Fibroblast of lung (primary cell): ENCODE results near the gene NDUFV1. TPM values are rescaled to one million over a fixed set of nuclear protein-coding genes. Genes with fewer than 3 reads are reported as not detected.

ENCODE experiments used
- polyA plus RNA-seq, 2 donors: library from polyadenylated mRNA; depleted of rRNA in 1 of 2; stranded (reverse) in 1 of 2; unstranded in 1 of 2; fragments of >200 nt; gene quantifications; 2 replicates each; pipeline ENCODE4 v1.2.1, GENCODE V29; 2011 to 2012; ENCODE audit warnings: missing spikeins in 1 of 2
- total RNA-seq: library from RNA; depleted of rRNA; stranded (reverse); fragments of >200 nt; gene quantifications from 2 replicates; pipeline ENCODE4 v1.2.1, GENCODE V29; 2014

NDUFV1 gene
- total and polyA plus RNA-seq, 2 donors (not counting 1 experiment from before 2014, with no cell fraction given): 64.9 to 171 TPM

Other genes with a start within 250 kb of the NDUFV1 start
- gene CLCF1, start 233.3 kb upstream of the NDUFV1 start, total RNA-seq: 2.3 and 3.6 TPM in 2 replicates
- gene CLCF1, start 233.3 kb upstream of the NDUFV1 start, polyA plus RNA-seq: 6.0 and 6.5 TPM in 2 replicates
- 3.8 and 6.4 TPM in 2 replicates for gene RAD9A, start 214.9 kb upstream of the NDUFV1 start, total RNA-seq
- 3.5 and 5.9 TPM in 2 replicates for gene RAD9A, start 214.9 kb upstream of the NDUFV1 start, polyA plus RNA-seq
- 90.7 and 104 TPM in 2 replicates for gene PPP1CA, start 205.1 kb upstream of the NDUFV1 start, total RNA-seq
- gene PPP1CA, start 205.1 kb upstream of the NDUFV1 start, polyA plus RNA-seq: 135 and 218 TPM in 2 replicates
- gene TBC1D10C, start 202.9 kb upstream of the NDUFV1 start, total RNA-seq: not detected in 2 replicates
- gene TBC1D10C, start 202.9 kb upstream of the NDUFV1 start, polyA plus RNA-seq: 0.05 TPM in 1 of 2 replicates, not detected in the other
- under 0.01 and 0.17 TPM in 2 replicates for gene CARNS1, start 191.3 kb upstream of the NDUFV1 start, total RNA-seq
- 0.02 and 0.05 TPM in 2 replicates for gene CARNS1, start 191.3 kb upstream of the NDUFV1 start, polyA plus RNA-seq
- 26.2 and 30.6 TPM in 2 replicates for gene RPS6KB2, start 178.4 kb upstream of the NDUFV1 start, total RNA-seq
- gene RPS6KB2, start 178.4 kb upstream of the NDUFV1 start, polyA plus RNA-seq: 29.0 and 34.0 TPM in 2 replicates
- gene PTPRCAP, start 169.3 kb upstream of the NDUFV1 start, total RNA-seq: under 0.01 and 0.17 TPM in 2 replicates
- 0.05 TPM in 1 of 2 replicates, not detected in the other for gene PTPRCAP, start 169.3 kb upstream of the NDUFV1 start, polyA plus RNA-seq
- gene CORO1B, start 163.5 kb upstream of the NDUFV1 start, total RNA-seq: 88.1 and 112 TPM in 2 replicates
- 56.3 and 65.5 TPM in 2 replicates for gene CORO1B, start 163.5 kb upstream of the NDUFV1 start, polyA plus RNA-seq
- gene GPR152, start 154.2 kb upstream of the NDUFV1 start, total RNA-seq: not detected in 2 replicates
- not detected in 2 replicates for gene GPR152, start 154.2 kb upstream of the NDUFV1 start, polyA plus RNA-seq
- gene CABP4, start 151.6 kb upstream of the NDUFV1 start, total RNA-seq: not detected in 2 replicates
- not detected in 2 replicates for gene CABP4, start 151.6 kb upstream of the NDUFV1 start, polyA plus RNA-seq
- gene TMEM134, start 137.7 kb upstream of the NDUFV1 start, total RNA-seq: 11.2 and 17.2 TPM in 2 replicates
- 16.5 and 22.0 TPM in 2 replicates for gene TMEM134, start 137.7 kb upstream of the NDUFV1 start, polyA plus RNA-seq
- 117 and 128 TPM in 2 replicates for gene AIP, start 123.9 kb upstream of the NDUFV1 start, total RNA-seq
- 52.3 and 53.7 TPM in 2 replicates for gene AIP, start 123.9 kb upstream of the NDUFV1 start, polyA plus RNA-seq
- gene PITPNM1, start 101.6 kb upstream of the NDUFV1 start, total RNA-seq: 7.4 and 10.2 TPM in 2 replicates
- gene PITPNM1, start 101.6 kb upstream of the NDUFV1 start, polyA plus RNA-seq: 4.7 TPM in 2 replicates
- gene CDK2AP2, start 98.8 kb upstream of the NDUFV1 start, total RNA-seq: 6.4 and 7.8 TPM in 2 replicates
- gene CDK2AP2, start 98.8 kb upstream of the NDUFV1 start, polyA plus RNA-seq: 19.0 and 30.9 TPM in 2 replicates
- gene CABP2, start 83.5 kb upstream of the NDUFV1 start, total RNA-seq: not detected in 2 replicates
- gene CABP2, start 83.5 kb upstream of the NDUFV1 start, polyA plus RNA-seq: not detected in 2 replicates
- 444 and 642 TPM in 2 replicates for gene GSTP1, start 23.1 kb upstream of the NDUFV1 start, total RNA-seq
- 360 and 397 TPM in 2 replicates for gene GSTP1, start 23.1 kb upstream of the NDUFV1 start, polyA plus RNA-seq
- gene NUDT8, start 23.0 kb downstream of the NDUFV1 start, total RNA-seq: 4.1 and 5.0 TPM in 2 replicates
- gene NUDT8, start 23.0 kb downstream of the NDUFV1 start, polyA plus RNA-seq: 0.90 and 1.6 TPM in 2 replicates
- not detected in 2 replicates for gene TBX10, start 32.8 kb downstream of the NDUFV1 start, total RNA-seq
- gene TBX10, start 32.8 kb downstream of the NDUFV1 start, polyA plus RNA-seq: not detected in 2 replicates
- gene ACY3, start 43.8 kb downstream of the NDUFV1 start, total RNA-seq: not detected in 2 replicates
- gene ACY3, start 43.8 kb downstream of the NDUFV1 start, polyA plus RNA-seq: 0.07 TPM in 1 of 2 replicates, not detected in the other
- not detected in 2 replicates for gene ALDH3B2, start 67.7 kb downstream of the NDUFV1 start, total RNA-seq
- not detected in 2 replicates for gene ALDH3B2, start 67.7 kb downstream of the NDUFV1 start, polyA plus RNA-seq